SK-N-SH treated with all-trans-retinoic acid at 6 μM for 48 hours (cell line): ENCODE data around the gene TRABD2B.

Source experiments
- ATAC-seq: fragments of 200-7000 bp; cut with Tn5 transposase; 3 replicates; pipeline ENCODE4 v1.9.1; 2020; ENCODE audit warnings: mild to moderate bottlenecking, moderate library complexity
- ARNTL ChIP-seq: fragments of 450-650 bp; formaldehyde crosslinking; IDR thresholded peaks from 2 replicates; pipeline ENCODE4 v1.5.0; 2020; ENCODE audit warnings: low read depth, mild to moderate bottlenecking, moderate library complexity, borderline replicate concordance
- CSDC2 ChIP-seq: fragments of 250-450 bp; sonication (Bioruptor Pico); IDR thresholded peaks from 2 replicates; pipeline ENCODE4 v1.5.0; 2020; ENCODE audit warnings: mild to moderate bottlenecking, moderate library complexity
- ESRRG ChIP-seq: fragments of 250-450 bp; sonication (Bioruptor Pico); IDR thresholded peaks from 2 replicates; pipeline ENCODE4 v1.6.1; 2021; ENCODE audit warnings: mild to moderate bottlenecking
- GLIS3 ChIP-seq: fragments of 250-450 bp; sonication (Bioruptor Pico); IDR thresholded peaks from 2 replicates; pipeline ENCODE4 v1.5.0; 2020; ENCODE audit warnings: mild to moderate bottlenecking, moderate library complexity
- ISL1 ChIP-seq: fragments of 250-450 bp; sonication (Bioruptor Pico); IDR thresholded peaks from 2 replicates; pipeline ENCODE4 v2.1.2; 2022; ENCODE audit warnings: mild to moderate bottlenecking, moderate library complexity
- OSR1 ChIP-seq: fragments of 250-450 bp; sonication (Bioruptor Pico); IDR thresholded peaks from 2 replicates; pipeline ENCODE4 v1.8.0; 2022; ENCODE audit warnings: moderate library complexity, mild to moderate bottlenecking, inconsistent platforms
- PPARA ChIP-seq: fragments of 250-450 bp; sonication (Bioruptor Pico); IDR thresholded peaks from 2 replicates; pipeline ENCODE4 v1.5.0; 2020; ENCODE audit warnings: mild to moderate bottlenecking, borderline replicate concordance
- RARB ChIP-seq: fragments of 250-450 bp; sonication (Bioruptor Pico); IDR thresholded peaks from 2 replicates; pipeline ENCODE4 v1.8.0; 2021; ENCODE audit warnings: mild to moderate bottlenecking, moderate library complexity
- TCF4 ChIP-seq: fragments of 250-450 bp; sonication (Bioruptor Pico); IDR thresholded peaks from 2 replicates; pipeline ENCODE4 v1.8.0; 2021; ENCODE audit warnings: mild to moderate bottlenecking, moderate library complexity, borderline replicate concordance
- TOX ChIP-seq: fragments of 250-450 bp; sonication (Bioruptor Pico); IDR thresholded peaks from 2 replicates; pipeline ENCODE4 v1.8.0; 2021; ENCODE audit warnings: mild to moderate bottlenecking, moderate library complexity, borderline replicate concordance
- ZC3H10 ChIP-seq: fragments of 250-450 bp; sonication (Bioruptor Pico); IDR thresholded peaks from 2 replicates; pipeline ENCODE4 v1.5.1; 2021; ENCODE audit warnings: mild to moderate bottlenecking, moderate library complexity
- ZFP3 ChIP-seq: fragments of 250-450 bp; sonication (Bioruptor Pico); IDR thresholded peaks from 2 replicates; pipeline ENCODE4 v1.5.0; 2020; ENCODE audit warnings: mild to moderate bottlenecking, moderate library complexity
- ZFP30 ChIP-seq: fragments of 450-650 bp; formaldehyde crosslinking; IDR thresholded peaks from 2 replicates; pipeline ENCODE4 v1.5.0; 2022; ENCODE audit warnings: mild to moderate bottlenecking, moderate library complexity
- ZNF565 ChIP-seq: fragments of 450-650 bp; formaldehyde crosslinking; conservative IDR thresholded peaks from 2 replicates; pipeline ENCODE4 v1.5.0; 2020; ENCODE audit warnings: low read depth, mild to moderate bottlenecking, moderate library complexity
- ZNF70 ChIP-seq: fragments of 450-650 bp; formaldehyde crosslinking; IDR thresholded peaks from 2 replicates; pipeline ENCODE4 v1.5.0; 2020; ENCODE audit warnings: mild to moderate bottlenecking, moderate library complexity
- ZNF8 ChIP-seq: fragments of 450-650 bp; formaldehyde crosslinking; IDR thresholded peaks from 2 replicates; pipeline ENCODE4 v1.5.0; 2020; ENCODE audit warnings: mild to moderate bottlenecking, moderate library complexity
- TF ChIP-seq, protein P1 (sequence below): fragments of 250-450 bp; sonication (Bioruptor Pico); IDR thresholded peaks from 2 replicates; pipeline ENCODE4 v1.5.1; 2021; ENCODE audit warnings: mild to moderate bottlenecking, moderate library complexity
- TF ChIP-seq, protein P2 (sequence below): fragments of 250-450 bp; sonication (Bioruptor Pico); IDR thresholded peaks from 2 replicates; pipeline ENCODE4 v1.8.0; 2020; ENCODE audit warnings: mild to moderate bottlenecking, moderate library complexity, borderline replicate concordance
- TF ChIP-seq, protein P3 (sequence below): fragments of 250-450 bp; sonication (Bioruptor Pico); IDR thresholded peaks from 2 replicates; pipeline ENCODE4 v1.5.0; 2020; ENCODE audit warnings: mild to moderate bottlenecking, moderate library complexity

Gene TRABD2B

DNA sequence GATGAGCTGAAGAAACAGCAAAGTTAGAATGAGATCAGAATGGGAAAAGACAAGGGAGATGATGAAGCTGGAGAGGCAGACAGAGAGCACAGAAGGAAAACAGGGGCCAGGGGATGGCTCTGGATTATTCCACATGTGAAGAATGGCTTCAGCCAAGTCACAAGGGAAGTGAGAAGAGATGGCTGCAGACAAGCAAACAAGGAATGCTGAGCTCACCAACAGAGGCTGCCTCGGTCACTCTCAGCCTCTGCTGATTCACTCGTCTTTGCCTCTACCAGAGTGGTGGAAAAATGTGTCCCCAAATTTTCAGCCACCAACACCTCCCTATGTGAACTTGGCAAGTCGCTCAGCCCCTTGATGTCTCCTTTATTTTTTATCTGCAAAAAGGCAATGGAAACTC is 46.7 kb downstream of the TRABD2B start:
- ATAC-seq: no peak
- TF ChIP-seq, protein P1, sequence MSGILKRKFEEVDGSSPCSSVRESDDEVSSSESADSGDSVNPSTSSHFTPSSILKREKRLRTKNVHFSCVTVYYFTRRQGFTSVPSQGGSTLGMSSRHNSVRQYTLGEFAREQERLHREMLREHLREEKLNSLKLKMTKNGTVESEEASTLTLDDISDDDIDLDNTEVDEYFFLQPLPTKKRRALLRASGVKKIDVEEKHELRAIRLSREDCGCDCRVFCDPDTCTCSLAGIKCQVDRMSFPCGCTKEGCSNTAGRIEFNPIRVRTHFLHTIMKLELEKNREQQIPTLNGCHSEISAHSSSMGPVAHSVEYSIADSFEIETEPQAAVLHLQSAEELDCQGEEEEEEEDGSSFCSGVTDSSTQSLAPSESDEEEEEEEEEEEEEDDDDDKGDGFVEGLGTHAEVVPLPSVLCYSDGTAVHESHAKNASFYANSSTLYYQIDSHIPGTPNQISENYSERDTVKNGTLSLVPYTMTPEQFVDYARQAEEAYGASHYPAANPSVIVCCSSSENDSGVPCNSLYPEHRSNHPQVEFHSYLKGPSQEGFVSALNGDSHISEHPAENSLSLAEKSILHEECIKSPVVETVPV: no peak
- TF ChIP-seq, protein P2, sequence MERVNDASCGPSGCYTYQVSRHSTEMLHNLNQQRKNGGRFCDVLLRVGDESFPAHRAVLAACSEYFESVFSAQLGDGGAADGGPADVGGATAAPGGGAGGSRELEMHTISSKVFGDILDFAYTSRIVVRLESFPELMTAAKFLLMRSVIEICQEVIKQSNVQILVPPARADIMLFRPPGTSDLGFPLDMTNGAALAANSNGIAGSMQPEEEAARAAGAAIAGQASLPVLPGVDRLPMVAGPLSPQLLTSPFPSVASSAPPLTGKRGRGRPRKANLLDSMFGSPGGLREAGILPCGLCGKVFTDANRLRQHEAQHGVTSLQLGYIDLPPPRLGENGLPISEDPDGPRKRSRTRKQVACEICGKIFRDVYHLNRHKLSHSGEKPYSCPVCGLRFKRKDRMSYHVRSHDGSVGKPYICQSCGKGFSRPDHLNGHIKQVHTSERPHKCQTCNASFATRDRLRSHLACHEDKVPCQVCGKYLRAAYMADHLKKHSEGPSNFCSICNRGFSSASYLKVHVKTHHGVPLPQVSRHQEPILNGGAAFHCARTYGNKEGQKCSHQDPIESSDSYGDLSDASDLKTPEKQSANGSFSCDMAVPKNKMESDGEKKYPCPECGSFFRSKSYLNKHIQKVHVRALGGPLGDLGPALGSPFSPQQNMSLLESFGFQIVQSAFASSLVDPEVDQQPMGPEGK (CRISPR knock-in tag): no peak
- TF ChIP-seq RARB (CRISPR knock-in tag) (no peak), ZNF70 (CRISPR knock-in tag) (no peak), CSDC2 (no peak), TOX (no peak), ZFP30 (CRISPR knock-in tag) (no peak), ARNTL (CRISPR knock-in tag) (no peak)
- TF ChIP-seq, protein P3, sequence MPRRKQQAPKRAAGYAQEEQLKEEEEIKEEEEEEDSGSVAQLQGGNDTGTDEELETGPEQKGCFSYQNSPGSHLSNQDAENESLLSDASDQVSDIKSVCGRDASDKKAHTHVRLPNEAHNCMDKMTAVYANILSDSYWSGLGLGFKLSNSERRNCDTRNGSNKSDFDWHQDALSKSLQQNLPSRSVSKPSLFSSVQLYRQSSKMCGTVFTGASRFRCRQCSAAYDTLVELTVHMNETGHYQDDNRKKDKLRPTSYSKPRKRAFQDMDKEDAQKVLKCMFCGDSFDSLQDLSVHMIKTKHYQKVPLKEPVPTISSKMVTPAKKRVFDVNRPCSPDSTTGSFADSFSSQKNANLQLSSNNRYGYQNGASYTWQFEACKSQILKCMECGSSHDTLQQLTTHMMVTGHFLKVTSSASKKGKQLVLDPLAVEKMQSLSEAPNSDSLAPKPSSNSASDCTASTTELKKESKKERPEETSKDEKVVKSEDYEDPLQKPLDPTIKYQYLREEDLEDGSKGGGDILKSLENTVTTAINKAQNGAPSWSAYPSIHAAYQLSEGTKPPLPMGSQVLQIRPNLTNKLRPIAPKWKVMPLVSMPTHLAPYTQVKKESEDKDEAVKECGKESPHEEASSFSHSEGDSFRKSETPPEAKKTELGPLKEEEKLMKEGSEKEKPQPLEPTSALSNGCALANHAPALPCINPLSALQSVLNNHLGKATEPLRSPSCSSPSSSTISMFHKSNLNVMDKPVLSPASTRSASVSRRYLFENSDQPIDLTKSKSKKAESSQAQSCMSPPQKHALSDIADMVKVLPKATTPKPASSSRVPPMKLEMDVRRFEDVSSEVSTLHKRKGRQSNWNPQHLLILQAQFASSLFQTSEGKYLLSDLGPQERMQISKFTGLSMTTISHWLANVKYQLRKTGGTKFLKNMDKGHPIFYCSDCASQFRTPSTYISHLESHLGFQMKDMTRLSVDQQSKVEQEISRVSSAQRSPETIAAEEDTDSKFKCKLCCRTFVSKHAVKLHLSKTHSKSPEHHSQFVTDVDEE (CRISPR knock-in tag): no peak

DNA sequence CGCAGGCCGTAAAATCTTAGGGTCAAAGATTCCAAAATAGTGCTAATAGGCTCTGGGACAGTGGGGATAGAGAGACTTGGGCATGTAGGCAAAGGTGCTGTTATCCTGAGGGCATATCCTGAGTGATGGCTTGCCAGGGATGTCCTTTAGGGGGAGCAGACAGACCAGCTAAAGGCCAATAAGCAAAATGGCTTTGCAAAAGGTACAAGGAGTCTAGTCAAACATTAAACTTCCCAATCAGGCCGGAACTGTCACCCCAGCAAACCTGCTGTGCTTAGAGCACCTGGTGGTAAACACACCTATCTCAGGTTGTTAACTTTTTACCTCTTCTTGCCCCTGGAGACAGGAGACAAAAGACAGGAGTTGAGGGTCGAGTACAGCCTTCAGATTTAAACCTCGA is 49.1 kb downstream of the TRABD2B start:
- no peak for TF ChIP-seq ISL1 (CRISPR knock-in tag)
- TF ChIP-seq ZC3H10: no peak
- TF ChIP-seq OSR1 (CRISPR knock-in tag): no peak
- no peak for TF ChIP-seq RARB (CRISPR knock-in tag)
- no peak for TF ChIP-seq ESRRG (CRISPR knock-in tag)
- TF ChIP-seq ZNF8 (CRISPR knock-in tag): no peak
- no peak for TF ChIP-seq GLIS3 (CRISPR knock-in tag)
- TF ChIP-seq, protein P3 (CRISPR knock-in tag): no peak
- TF ChIP-seq, protein P2 (CRISPR knock-in tag): no peak
- no peak for TF ChIP-seq TCF4 (CRISPR knock-in tag)
- TF ChIP-seq ZNF565: no peak
- no peak for TF ChIP-seq ZNF70 (CRISPR knock-in tag)
- 0 out of 3 replicates have a peak, but pooled peaks have one; percentile 32 for ATAC-seq

DNA sequence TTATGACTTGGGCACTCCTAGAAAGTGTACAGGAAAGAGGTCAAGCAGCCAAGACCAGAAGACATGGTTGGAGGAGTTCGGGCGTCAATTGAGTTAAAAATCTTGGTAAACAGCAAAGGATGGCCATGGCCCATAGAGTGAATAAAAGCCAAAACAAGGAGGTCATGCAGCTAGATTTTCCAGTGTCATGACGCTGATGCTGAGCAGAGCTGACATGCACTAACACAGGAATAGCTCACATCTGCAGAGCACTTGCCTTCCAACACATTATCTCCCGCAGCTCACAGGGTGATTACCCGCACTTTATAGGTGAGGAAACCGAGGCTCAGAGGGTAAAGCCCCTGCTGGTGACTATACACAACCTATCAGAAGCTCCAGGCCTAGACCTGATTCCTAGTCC is 49.7 kb downstream of the TRABD2B start:
- TF ChIP-seq ARNTL (CRISPR knock-in tag): no peak
- TF ChIP-seq ZNF70 (CRISPR knock-in tag): no peak
- no peak for TF ChIP-seq TOX
- TF ChIP-seq CSDC2: no peak
- TF ChIP-seq ZFP3 (CRISPR knock-in tag): no peak
- TF ChIP-seq ZNF8 (CRISPR knock-in tag): no peak
- TF ChIP-seq TCF4 (CRISPR knock-in tag): no peak
- no peak for TF ChIP-seq PPARA (CRISPR knock-in tag)
- TF ChIP-seq ISL1 (CRISPR knock-in tag): no peak
- TF ChIP-seq, protein P3 (CRISPR knock-in tag): no peak
- TF ChIP-seq, all 23 proteins: peak for 0
- no peak for ATAC-seq
